ENCODE results near the gene RPF1.

DNA sequence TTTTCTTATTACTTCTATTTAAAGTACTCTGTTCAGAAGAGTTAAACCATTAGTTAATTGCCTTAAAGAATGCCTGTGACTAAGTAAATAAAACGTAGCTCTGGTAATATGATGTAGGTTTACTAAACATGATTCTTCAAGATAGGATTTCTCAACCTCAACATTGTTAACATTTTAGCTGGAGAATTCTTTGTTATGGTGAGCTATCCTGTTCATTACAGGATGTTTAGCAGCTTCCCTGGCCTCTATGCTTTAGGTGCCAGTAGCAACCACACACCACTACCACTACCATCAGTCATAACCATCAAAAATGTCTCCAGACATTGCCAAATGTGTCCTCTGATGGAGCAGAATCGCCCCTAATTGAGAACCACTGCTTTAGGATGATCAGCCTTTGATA, 10.7 kb downstream of the RPF1 start:
- TF ChIP-seq, protein P1, sequence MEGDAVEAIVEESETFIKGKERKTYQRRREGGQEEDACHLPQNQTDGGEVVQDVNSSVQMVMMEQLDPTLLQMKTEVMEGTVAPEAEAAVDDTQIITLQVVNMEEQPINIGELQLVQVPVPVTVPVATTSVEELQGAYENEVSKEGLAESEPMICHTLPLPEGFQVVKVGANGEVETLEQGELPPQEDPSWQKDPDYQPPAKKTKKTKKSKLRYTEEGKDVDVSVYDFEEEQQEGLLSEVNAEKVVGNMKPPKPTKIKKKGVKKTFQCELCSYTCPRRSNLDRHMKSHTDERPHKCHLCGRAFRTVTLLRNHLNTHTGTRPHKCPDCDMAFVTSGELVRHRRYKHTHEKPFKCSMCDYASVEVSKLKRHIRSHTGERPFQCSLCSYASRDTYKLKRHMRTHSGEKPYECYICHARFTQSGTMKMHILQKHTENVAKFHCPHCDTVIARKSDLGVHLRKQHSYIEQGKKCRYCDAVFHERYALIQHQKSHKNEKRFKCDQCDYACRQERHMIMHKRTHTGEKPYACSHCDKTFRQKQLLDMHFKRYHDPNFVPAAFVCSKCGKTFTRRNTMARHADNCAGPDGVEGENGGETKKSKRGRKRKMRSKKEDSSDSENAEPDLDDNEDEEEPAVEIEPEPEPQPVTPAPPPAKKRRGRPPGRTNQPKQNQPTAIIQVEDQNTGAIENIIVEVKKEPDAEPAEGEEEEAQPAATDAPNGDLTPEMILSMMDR (optimal IDR thresholded peaks at IDR 0.05 in 1 of 3, IDR thresholded peaks at IDR 0.05 in 1 of 3, conservative IDR thresholded peaks at IDR 0.05 in 1 of 3; ENCODE audit: extremely low read depth in 1 of 3, insufficient read depth in 2 of 3, low read length in 3 of 3), result no peak
- no peak for TF ChIP-seq EZH2 (IDR thresholded peaks at IDR 0.05; ENCODE audit: low read length)

Measured in keratinocyte (primary cell).